ENCODE data around the gene TSPAN18. TPM values are rescaled to one million over a fixed set of nuclear protein-coding genes. Genes with fewer than 3 reads are reported as not detected.

TSPAN18 gene
- total and polyA plus RNA-seq, 2 donors = 32.2 to 36.9 TPM

DNA sequence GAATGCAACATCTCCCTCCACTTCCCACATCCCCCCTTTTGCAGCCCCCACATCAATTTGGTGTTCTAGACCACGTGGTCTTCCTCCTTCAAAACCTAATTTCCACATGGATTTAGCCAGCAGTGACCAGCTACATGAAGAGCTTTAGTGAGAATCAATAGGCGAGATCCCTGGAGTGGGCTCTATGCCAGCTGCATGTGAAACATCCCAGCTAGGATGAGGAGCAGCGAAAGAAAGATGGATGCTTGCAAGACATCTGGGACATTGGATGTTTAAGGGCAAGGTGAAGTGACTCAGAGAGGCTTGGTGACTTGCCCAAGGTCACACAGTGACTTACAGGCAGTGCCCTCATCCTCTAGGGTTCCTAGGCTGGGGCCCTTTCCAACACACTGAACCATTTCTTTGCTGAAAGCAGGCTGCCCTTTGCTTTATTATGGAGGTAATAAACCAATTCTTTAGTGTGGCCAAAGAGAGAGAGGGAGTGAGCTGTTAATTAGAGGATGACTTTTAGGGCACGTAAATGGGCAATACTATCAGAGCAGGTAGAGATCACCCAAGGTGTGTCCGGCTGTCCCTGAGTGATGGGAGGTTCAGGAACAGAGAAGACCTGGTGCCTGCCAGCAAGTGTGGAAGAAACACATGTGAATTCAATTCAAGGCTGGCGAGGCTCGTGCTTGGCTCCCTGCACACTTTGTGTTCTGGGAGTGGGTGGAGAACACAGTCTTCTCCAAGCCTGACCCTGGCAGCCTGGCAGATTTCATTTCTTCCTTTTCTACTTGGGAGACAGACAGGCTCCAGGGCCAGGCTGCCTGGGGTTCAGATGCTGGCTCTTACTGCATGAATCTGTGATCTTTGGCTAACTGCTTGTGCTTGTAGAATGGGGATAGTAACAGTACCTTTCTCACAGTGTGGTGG, 24.0 kb downstream of the TSPAN18 start:
- DNase-seq (ENCODE audit: extremely low spot score) = no peak
- Histone ChIP-seq H3K4me1 (ENCODE audit: insufficient read depth) (no peaks in the 10 kb centered on the region), H3K27ac (ENCODE audit: low read depth) (no peak overlapping the region), H3K36me3 (ENCODE audit: insufficient read depth) (no peaks in the 10 kb centered on the region), H3K4me3 (ENCODE audit: low read depth, low read length) (no peak overlapping the region)
- 66% methylated on average over 7 of the region's 7 CpGs for WGBS

DNA sequence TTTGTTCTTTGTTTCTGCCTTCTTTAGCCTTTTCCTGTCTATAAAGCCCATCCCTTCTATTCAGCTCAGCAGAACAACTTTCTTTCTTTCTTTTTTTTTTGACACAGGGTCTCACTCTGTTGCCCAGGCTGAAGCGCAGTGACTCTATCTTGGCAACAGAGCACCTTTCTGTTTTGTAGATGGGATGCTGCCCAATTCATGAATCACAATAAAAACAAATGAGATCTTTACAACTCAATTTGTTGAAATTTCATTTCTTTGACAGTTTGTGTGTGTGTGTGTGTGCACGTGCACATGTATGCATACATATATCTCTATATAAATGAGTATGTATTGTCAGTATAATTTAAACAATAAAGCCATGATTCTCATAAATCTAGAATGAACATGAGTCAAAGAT, 25.5 kb downstream of the TSPAN18 start:
- Histone ChIP-seq H3K4me3 (ENCODE audit: low read depth, low read length) (no peak overlapping the region), H3K36me3 (ENCODE audit: insufficient read depth) (no peaks in the 10 kb centered on the region), H3K4me1 (ENCODE audit: insufficient read depth) (no peaks in the 10 kb centered on the region), H3K27ac (ENCODE audit: low read depth) (no peak overlapping the region)
- 84% methylated on average over 2 of the region's 2 CpGs for WGBS
- DNase-seq (ENCODE audit: extremely low spot score) = no peak

DNA sequence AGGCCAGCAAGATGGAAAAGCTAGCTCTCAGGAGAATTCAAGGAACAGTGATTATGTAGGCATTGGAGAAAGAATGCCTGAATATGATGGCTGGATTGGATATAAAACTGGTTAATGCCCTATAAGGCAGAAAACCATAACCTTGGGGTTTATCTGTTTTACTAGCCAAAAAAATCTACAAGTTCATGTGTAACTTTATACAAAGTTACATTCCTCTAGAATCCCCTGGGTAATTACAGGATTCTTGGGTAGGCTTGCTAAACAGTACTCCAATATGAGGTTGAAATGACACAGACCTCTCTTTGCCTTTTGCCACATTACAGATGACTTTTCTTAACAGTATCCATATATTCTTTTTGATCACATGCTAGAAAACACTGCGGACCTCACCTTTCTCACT, 26.0 kb downstream of the TSPAN18 start:
- Histone ChIP-seq H3K4me1 (ENCODE audit: insufficient read depth) (no peaks in the 10 kb centered on the region), H3K4me3 (ENCODE audit: low read depth, low read length) (no peak overlapping the region), H3K36me3 (ENCODE audit: insufficient read depth) (no peaks in the 10 kb centered on the region), H3K27ac (ENCODE audit: low read depth) (no peak overlapping the region)
- no peak for DNase-seq (ENCODE audit: extremely low spot score)
- WGBS = 83% methylated on average over 1 of the region's 1 CpG

- WGBS = 53% methylated on average over 8 of the region's 8 CpGs
- Histone ChIP-seq H3K4me3 (ENCODE audit: low read depth, low read length) (no peak overlapping the region), H3K27ac (ENCODE audit: low read depth) (no peak overlapping the region), H3K36me3 (ENCODE audit: insufficient read depth) (no peaks in the 10 kb centered on the region), H3K4me1 (ENCODE audit: insufficient read depth) (no peaks in the 10 kb centered on the region)
- no peak for DNase-seq (ENCODE audit: extremely low spot score)
Observed at GRCh38 chr11:44753961-44754645, 27.3 kb downstream of the TSPAN18 start.

DNA sequence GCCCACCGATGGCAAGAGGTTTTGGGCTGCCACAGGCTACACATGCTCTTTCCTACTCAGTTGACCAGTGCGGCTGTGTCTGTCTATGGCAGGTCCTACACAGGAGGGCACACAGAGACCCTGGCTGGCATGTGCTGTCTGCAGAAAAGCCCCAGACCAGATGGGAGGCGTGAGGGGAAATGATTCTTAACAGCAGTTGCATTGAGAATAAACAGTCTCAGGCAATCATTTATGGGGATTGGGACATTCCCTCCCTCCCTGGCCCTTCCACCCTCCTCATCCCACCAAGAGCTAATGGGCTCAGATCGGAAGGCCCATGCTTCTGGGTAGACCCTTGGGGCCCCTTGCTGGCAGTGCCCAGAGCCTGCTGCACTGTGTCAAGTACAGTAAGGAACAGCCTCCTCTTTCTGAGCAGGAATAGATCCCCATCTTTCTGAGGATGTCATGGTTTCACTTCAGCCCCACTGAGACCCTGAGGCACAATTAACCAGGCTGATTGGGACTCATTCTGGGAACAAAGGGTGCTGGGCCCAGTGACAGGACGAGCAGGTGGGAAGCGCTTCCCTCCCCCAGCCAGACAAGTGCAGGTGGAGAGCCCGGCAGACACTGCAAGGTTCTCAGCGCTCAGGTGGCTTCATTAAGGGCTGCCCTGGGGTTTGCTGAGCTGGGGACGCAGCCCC, 28.3 kb downstream of the TSPAN18 start:
- no peaks in the 10 kb centered on the region for H3K4me1 ChIP-seq (ENCODE audit: insufficient read depth)
- DNase-seq (ENCODE audit: extremely low spot score) = no peak
- no peak overlapping the region for H3K4me3 ChIP-seq (ENCODE audit: low read depth, low read length)
- no peak overlapping the region for H3K27ac ChIP-seq (ENCODE audit: low read depth)
- no peaks in the 10 kb centered on the region for H3K36me3 ChIP-seq (ENCODE audit: insufficient read depth)
- 52% methylated on average over 9 of the region's 9 CpGs for WGBS

DNA sequence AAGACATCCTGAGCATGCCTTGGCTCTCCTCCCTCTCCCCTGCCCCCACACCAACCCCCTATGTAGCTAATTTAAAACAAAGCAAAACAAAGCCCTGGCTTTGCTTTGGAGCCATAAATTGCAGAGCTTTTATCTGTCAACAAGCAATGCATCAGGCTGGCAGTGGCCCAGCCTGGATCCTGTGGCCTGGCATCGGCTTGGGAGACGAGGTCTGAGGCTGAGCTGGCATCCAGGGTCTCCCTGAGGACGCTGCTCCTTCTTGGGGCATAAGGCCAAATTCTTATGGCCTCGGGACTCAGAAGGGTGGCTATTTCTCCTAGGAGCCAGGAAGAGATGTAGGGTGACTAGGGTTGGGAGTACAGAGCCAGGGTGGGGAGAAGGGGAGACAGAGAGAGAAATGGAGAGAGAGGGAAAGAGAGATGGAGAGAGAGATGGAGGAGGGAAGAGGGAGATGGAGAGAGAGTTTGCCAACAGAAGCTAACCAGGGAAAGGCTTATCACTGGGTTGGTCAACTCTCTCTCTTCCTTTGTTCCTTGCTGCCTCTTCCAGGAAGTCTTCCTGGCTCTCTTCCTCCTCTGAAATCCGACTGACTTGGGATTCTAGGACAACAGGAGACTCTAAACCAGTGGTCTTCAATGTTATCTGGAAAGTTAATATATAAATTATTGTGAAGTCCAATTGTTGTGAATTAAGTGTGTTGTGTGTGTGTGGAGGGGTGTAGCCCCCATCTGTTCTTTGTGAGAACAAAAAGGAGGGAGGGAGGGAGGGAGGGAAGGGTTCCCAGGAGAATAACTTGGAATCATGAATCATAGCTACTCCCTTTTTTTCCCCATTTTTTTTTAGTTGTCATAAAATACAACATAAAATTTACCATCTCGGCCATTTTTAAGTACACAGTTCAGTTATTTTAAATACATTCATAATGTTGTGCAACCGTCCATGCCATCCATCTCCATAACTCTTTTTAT, 29.1 kb downstream of the TSPAN18 start:
- Histone ChIP-seq H3K4me3 (ENCODE audit: low read depth, low read length) (no peak overlapping the region), H3K4me1 (ENCODE audit: insufficient read depth) (no peaks in the 10 kb centered on the region), H3K27ac (ENCODE audit: low read depth) (no peak overlapping the region), H3K36me3 (ENCODE audit: insufficient read depth) (no peaks in the 10 kb centered on the region)
- no peak for DNase-seq (ENCODE audit: extremely low spot score)
- WGBS = 41% methylated on average over 7 of the region's 7 CpGs

DNA sequence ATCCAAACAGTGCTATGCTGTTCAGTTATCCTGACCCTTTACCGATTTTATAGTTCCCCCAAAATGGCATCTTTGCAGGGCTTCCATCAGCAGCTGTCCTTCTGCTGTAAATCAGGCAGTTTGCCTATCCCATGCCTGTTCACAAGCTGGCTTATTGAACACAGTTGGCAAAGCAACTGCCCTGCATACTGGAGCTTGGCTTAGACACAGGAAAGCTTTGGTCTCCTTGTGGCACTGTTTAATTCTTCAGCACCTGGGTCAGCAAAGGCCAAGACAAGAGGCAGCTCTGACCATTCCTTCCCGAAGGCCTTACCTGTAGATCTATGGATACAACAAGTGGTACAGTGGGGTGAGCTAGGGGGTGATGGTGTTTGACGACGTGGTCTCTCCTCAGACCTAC, 32.2 kb downstream of the TSPAN18 start:
- H3K4me1 ChIP-seq (ENCODE audit: insufficient read depth) = no peaks in the 10 kb centered on the region
- H3K4me3 ChIP-seq (ENCODE audit: low read depth, low read length) = no peak overlapping the region
- no peak for DNase-seq (ENCODE audit: extremely low spot score)
- H3K27ac ChIP-seq (ENCODE audit: low read depth) = no peak overlapping the region
- WGBS = 89% methylated on average over 4 of the region's 4 CpGs
- H3K36me3 ChIP-seq (ENCODE audit: insufficient read depth) = no peaks in the 10 kb centered on the region

DNA sequence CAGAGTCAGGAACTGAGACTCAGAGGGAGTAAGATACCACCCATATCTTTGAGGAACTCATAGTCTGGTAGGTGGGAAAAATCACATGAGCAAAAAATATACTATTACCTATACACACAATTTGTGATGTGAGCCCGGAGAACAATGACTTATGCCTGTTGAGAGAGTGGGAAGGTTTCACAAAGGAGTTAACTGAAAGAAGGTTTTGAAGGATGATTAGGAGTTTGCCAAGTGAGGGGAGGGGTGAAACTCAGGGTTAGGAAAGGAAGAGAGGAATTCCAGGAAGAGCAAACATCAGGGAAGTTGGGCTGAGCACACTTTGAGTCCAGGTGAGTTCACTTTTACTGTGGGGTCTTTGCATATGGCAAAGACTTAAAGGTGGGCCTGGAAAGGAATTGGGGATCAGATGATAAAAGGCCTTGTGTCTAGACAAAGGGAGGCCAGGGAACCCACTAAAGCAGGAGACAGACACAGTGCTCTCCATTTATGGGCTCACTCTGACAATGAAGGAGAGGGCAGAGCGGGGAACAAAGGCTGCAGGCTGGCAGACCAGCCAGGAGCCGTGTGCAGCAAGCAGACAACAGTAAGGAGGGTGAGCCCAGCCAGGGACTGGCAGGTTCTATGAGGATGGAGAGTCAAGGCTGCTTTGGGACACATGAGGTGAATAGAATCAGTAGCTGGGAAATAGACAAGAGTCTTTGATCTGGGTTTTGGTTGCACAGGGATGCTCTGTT, 33.1 kb downstream of the TSPAN18 start:
- Histone ChIP-seq H3K36me3 (ENCODE audit: insufficient read depth) (no peaks in the 10 kb centered on the region), H3K4me3 (ENCODE audit: low read depth, low read length) (no peak overlapping the region), H3K4me1 (ENCODE audit: insufficient read depth) (no peaks in the 10 kb centered on the region), H3K27ac (ENCODE audit: low read depth) (no peak overlapping the region)
- 72% methylated on average over 3 of the region's 3 CpGs for WGBS
- no peak for DNase-seq (ENCODE audit: extremely low spot score)

GRCh38 chr11:44760477-44760872, 33.7 kb downstream of the TSPAN18 start:
- H3K27ac ChIP-seq (ENCODE audit: low read depth) = no peak overlapping the region
- 27% methylated on average over 1 of the region's 1 CpG for WGBS
- DNase-seq (ENCODE audit: extremely low spot score) = no peak

GRCh38 chr11:44760917-44761550, 34.3 kb downstream of the TSPAN18 start:
- Histone ChIP-seq H3K27ac (ENCODE audit: low read depth) (peak overlapping the region; percentile 52), H3K4me3 (ENCODE audit: low read depth, low read length) (no peak overlapping the region), H3K36me3 (ENCODE audit: insufficient read depth) (no peaks in the 10 kb centered on the region), H3K4me1 (ENCODE audit: insufficient read depth) (peaks cover 1% of the 10 kb centered on the region)
- DNase-seq (ENCODE audit: extremely low spot score) = no peak
- WGBS = 20% methylated on average over 10 of the region's 10 CpGs

More at GRCh38 chr11:44760477-44760872, 33.7 kb downstream of the TSPAN18 start:
- Histone ChIP-seq H3K4me3 (ENCODE audit: low read depth, low read length) (no peak overlapping the region), H3K4me1 (ENCODE audit: insufficient read depth) (no peaks in the 10 kb centered on the region), H3K36me3 (ENCODE audit: insufficient read depth) (no peaks in the 10 kb centered on the region)

GRCh38 chr11:44761551-44761961, 34.8 kb downstream of the TSPAN18 start:
- H3K36me3 ChIP-seq (ENCODE audit: insufficient read depth) = no peaks in the 10 kb centered on the region
- H3K4me1 ChIP-seq (ENCODE audit: insufficient read depth) = peaks cover 1% of the 10 kb centered on the region
- no peak for DNase-seq (ENCODE audit: extremely low spot score)
- no peak overlapping the region for H3K4me3 ChIP-seq (ENCODE audit: low read depth, low read length)
- H3K27ac ChIP-seq (ENCODE audit: low read depth) = peak overlapping the region; percentile 11
- 34% methylated on average over 14 of the region's 14 CpGs for WGBS
